Stimulated activated CD4-positive, alpha-beta T cell treated with anti-CD3 and anti-CD28 coated beads, Interleukin-4, amount 100 ng/mL, for 4 hours (primary cell): Measurements from ENCODE around the gene FBXL2.
"Not testable (repeated sequence)": the region's sequence is repeated elsewhere in the genome, so short reads cannot be mapped to it uniquely, and the experiment has no call there.

Source experiments
- DNase-seq, 2 experiments: peaks; one replicate each; pipeline ENCODE4 v3.0.0-alpha.2; 2020

FBXL2 gene

GRCh38 chr3:33388374-33389100 is 111.3 kb downstream of the FBXL2 start:
- DNase-seq: no peak

GRCh38 chr3:33389908-33390307 is 112.7 kb downstream of the FBXL2 start:
- DNase-seq: no peak

- no peak for DNase-seq
Measured at GRCh38 chr3:33391255-33391995, 114.2 kb downstream of the FBXL2 start.

GRCh38 chr3:33392144-33392543 is 114.9 kb downstream of the FBXL2 start:
- DNase-seq: no peak

GRCh38 chr3:33392703-33393125 is 115.5 kb downstream of the FBXL2 start:
- no peak for DNase-seq

GRCh38 chr3:33394403-33395054 is 117.3 kb downstream of the FBXL2 start:
- no peak for DNase-seq

GRCh38 chr3:33395900-33396299 is 118.7 kb downstream of the FBXL2 start:
- DNase-seq: no peak

GRCh38 chr3:33398410-33398809 is 121.2 kb downstream of the FBXL2 start:
- no peak for DNase-seq

GRCh38 chr3:33401781-33402180 is 124.5 kb downstream of the FBXL2 start:
- DNase-seq: no peak

GRCh38 chr3:33402936-33403335 is 125.7 kb downstream of the FBXL2 start:
- no peak for DNase-seq

- no peak for DNase-seq
Measured at GRCh38 chr3:33403756-33404155, 126.5 kb downstream of the FBXL2 start.

GRCh38 chr3:33410816-33411215 is 133.6 kb downstream of the FBXL2 start:
- not testable (repeated sequence) for DNase-seq

GRCh38 chr3:33417066-33417673 is 139.9 kb downstream of the FBXL2 start:
- no peak for DNase-seq

GRCh38 chr3:33419948-33420347 is 142.7 kb downstream of the FBXL2 start:
- DNase-seq: no peak

GRCh38 chr3:33420966-33421365 is 143.7 kb downstream of the FBXL2 start:
- DNase-seq: no peak

- DNase-seq: no peak
Measured at GRCh38 chr3:33424606-33425452, 147.6 kb downstream of the FBXL2 start.

- no peak for DNase-seq
Measured at GRCh38 chr3:33425453-33425852, 148.2 kb downstream of the FBXL2 start.

GRCh38 chr3:33426068-33426467 is 148.8 kb downstream of the FBXL2 start:
- no peak for DNase-seq

- DNase-seq: no peak
Measured at GRCh38 chr3:33426630-33427317, 149.5 kb downstream of the FBXL2 start.

- no peak for DNase-seq
Measured at GRCh38 chr3:33428734-33429133, 151.5 kb downstream of the FBXL2 start.

GRCh38 chr3:33429306-33429705 is 152.1 kb downstream of the FBXL2 start:
- not testable (repeated sequence) for DNase-seq

- DNase-seq: no peak
Measured at GRCh38 chr3:33430061-33430460, 152.8 kb downstream of the FBXL2 start.
